Measurements from ENCODE around the gene KLHL1. TPM values are rescaled to one million over a fixed set of nuclear protein-coding genes. Genes with fewer than 3 reads are reported as not detected.

The KLHL1 gene
- total and polyA plus RNA-seq, 9 of the 15 experiments (the other 6 are each of a cell fraction or from before 2014, with no cell fraction given): not detected

- Histone ChIP-seq H3K4me1 (replicated peaks in 1 of 2; ENCODE audit: control insufficient read depth in 2 of 2, insufficient read depth in 2 of 2, low read length in 2 of 2) (no peaks in the 10 kb centered on the region), H3K27me3 (ENCODE audit: control insufficient read depth in 2 of 2, insufficient read depth in 2 of 2, low read length in 2 of 2) (no peaks in the 10 kb centered on the region), H3K4me2 (ENCODE audit: insufficient read depth, low read length) (no peak overlapping the region), H3K36me3 (ENCODE audit: control insufficient read depth, insufficient read depth, low read length) (no peaks in the 10 kb centered on the region), H3K9me1 (ENCODE audit: control insufficient read depth, insufficient read depth, low read length) (no peaks in the 10 kb centered on the region), H4K20me1 (replicated peaks; ENCODE audit: control insufficient read depth, insufficient read depth, low read length) (no peaks in the 10 kb centered on the region), H2AFZ (ENCODE audit: low read depth, low read length) (no peak overlapping the region), H3K9ac (ENCODE audit: insufficient read depth in 1 of 2, low read depth in 2 of 2, low read length in 2 of 2) (no peak overlapping the region), H3K79me2 (ENCODE audit: control insufficient read depth, insufficient read depth, low read length) (no peaks in the 10 kb centered on the region), H3K4me3 (no peak overlapping the region), H3K9me3 (replicated peaks; ENCODE audit: control insufficient read depth, insufficient read depth, low read depth, low read length) (no peaks in the 10 kb centered on the region), H3K27ac (ENCODE audit: extremely low read depth, low read depth, low read length) (no peak overlapping the region)
- no peak for DNase-seq (ENCODE audit: extremely low read depth in 1 of 4, low spot score in 3 of 4)
- in situ Hi-C loops (cut with MboI): no loop called here
- intact Hi-C loops (cut with micrococcal nuclease): no loop called here
- POLR2A ChIA-PET: no interaction called here
- BruUV-seq (replicated peaks): no TSS peak
- TF ChIP-seq EP400 (IDR thresholded peaks at IDR 0.05) (no peak), ZKSCAN3 (CRISPR knock-in tag; IDR thresholded peaks at IDR 0.05) (no peak)
- WGBS (ENCODE audit: insufficient coverage, low coverage, missing lambda C conversion rate): 4% methylated on average over 2 of the region's 2 CpGs
- no peak for FAIRE-seq
- CTCF ChIA-PET (ENCODE audit: low intra/inter-chr PET ratio): no interaction called here
- no peak for ATAC-seq
Measured at GRCh38 chr13:70090036-70090723, 18.1 kb downstream of the KLHL1 start.

GRCh38 chr13:70088926-70089325 is 19.3 kb downstream of the KLHL1 start:
- H4K20me1 ChIP-seq (replicated peaks; ENCODE audit: control insufficient read depth, insufficient read depth, low read length): no peaks in the 10 kb centered on the region
- H3K9me1 ChIP-seq (ENCODE audit: control insufficient read depth, insufficient read depth, low read length): no peaks in the 10 kb centered on the region
- intact Hi-C loops (cut with micrococcal nuclease) (no loop called here), in situ Hi-C loops (cut with MboI) (no loop called here)
- H3K27ac ChIP-seq (ENCODE audit: extremely low read depth, low read depth, low read length): no peak overlapping the region
- H3K79me2 ChIP-seq (ENCODE audit: control insufficient read depth, insufficient read depth, low read length): no peaks in the 10 kb centered on the region
- no peak for FAIRE-seq
- no TSS peak for BruUV-seq (replicated peaks)
- ATAC-seq: no peak
- no peaks in the 10 kb centered on the region for H3K4me1 ChIP-seq (replicated peaks in 1 of 2; ENCODE audit: control insufficient read depth in 2 of 2, insufficient read depth in 2 of 2, low read length in 2 of 2)
- H3K36me3 ChIP-seq (ENCODE audit: control insufficient read depth, insufficient read depth, low read length): no peaks in the 10 kb centered on the region
- POLR2A ChIA-PET: no interaction called here
- no peak overlapping the region for H3K4me3 ChIP-seq
- 0% methylated on average over 2 of the region's 2 CpGs for WGBS (ENCODE audit: insufficient coverage, low coverage, missing lambda C conversion rate)
- no peaks in the 10 kb centered on the region for H3K9me3 ChIP-seq (replicated peaks; ENCODE audit: control insufficient read depth, insufficient read depth, low read depth, low read length)
- CTCF ChIA-PET (ENCODE audit: low intra/inter-chr PET ratio): no interaction called here
- no peak overlapping the region for H3K9ac ChIP-seq (ENCODE audit: insufficient read depth in 1 of 2, low read depth in 2 of 2, low read length in 2 of 2)
- H3K27me3 ChIP-seq (ENCODE audit: control insufficient read depth in 2 of 2, insufficient read depth in 2 of 2, low read length in 2 of 2): no peaks in the 10 kb centered on the region
- DNase-seq (ENCODE audit: extremely low read depth in 1 of 4, low spot score in 3 of 4): no peak
- H3K4me2 ChIP-seq (ENCODE audit: insufficient read depth, low read length): no peak overlapping the region
- H2AFZ ChIP-seq (ENCODE audit: low read depth, low read length): no peak overlapping the region
- TF ChIP-seq DDX20 (tag; IDR thresholded peaks at IDR 0.05; ENCODE audit: low read depth) (no peak), YY1 (IDR thresholded peaks at IDR 0.05; ENCODE audit: borderline replicate concordance in 1 of 3, control insufficient read depth in 1 of 3, extremely low read depth in 1 of 3, insufficient read depth in 3 of 3, insufficient read length in 1 of 3, insufficient replicate concordance in 2 of 3, low read depth in 1 of 3, low read length in 2 of 3) (no peak), MAFG (tag; conservative IDR thresholded peaks at IDR 0.05) (no peak)
